HAP-1 (cell line): Measurements from ENCODE around the gene TMEM234.
A peak's percentile ranks its signal among the peaks of the same experiment; 100 is the strongest.

Source experiments
- DNase-seq, 2 experiments: peaks; one replicate each; pipeline ENCODE4 v3.0.0-alpha.2; 2016 to 2020; ENCODE audit warnings: low spot score in 2 of 2
- H3K27me3 ChIP-seq: fragments of 250-450 bp; sonication (Bioruptor Pico); 2 replicates; pipeline ENCODE4 v1.5.1; 2020; ENCODE audit warnings: low read depth, mild to moderate bottlenecking, moderate library complexity
- H3K36me3 ChIP-seq: fragments of 250-450 bp; sonication (Bioruptor Pico); replicated peaks from 2 replicates; pipeline ENCODE4 v1.5.1; 2020; ENCODE audit warnings: mild to moderate bottlenecking
- H3K4me1 ChIP-seq: fragments of 250-450 bp; sonication (Bioruptor Pico); 2 replicates; pipeline ENCODE4 v1.5.1; 2020; ENCODE audit warnings: mild to moderate bottlenecking
- H3K4me3 ChIP-seq: fragments of 250-450 bp; sonication (Bioruptor Pico); 2 replicates; pipeline ENCODE4 v1.5.1; 2020; ENCODE audit warnings: mild to moderate bottlenecking, moderate library complexity
- H3K9me3 ChIP-seq: fragments of 250-450 bp; sonication (Bioruptor Pico); 2 replicates; pipeline ENCODE4 v1.5.1; 2020; ENCODE audit warnings: mild to moderate bottlenecking, moderate library complexity
- in situ Hi-C: fragments of 300-500 bp; cut with MboI; formaldehyde crosslinking; loops from 3 replicates; pipeline ENCODE4 v1.14.3; 2020; ENCODE audit warnings: low sequenced_read_pairs, inconsistent platforms, mixed read lengths

The TMEM234 gene

DNA sequence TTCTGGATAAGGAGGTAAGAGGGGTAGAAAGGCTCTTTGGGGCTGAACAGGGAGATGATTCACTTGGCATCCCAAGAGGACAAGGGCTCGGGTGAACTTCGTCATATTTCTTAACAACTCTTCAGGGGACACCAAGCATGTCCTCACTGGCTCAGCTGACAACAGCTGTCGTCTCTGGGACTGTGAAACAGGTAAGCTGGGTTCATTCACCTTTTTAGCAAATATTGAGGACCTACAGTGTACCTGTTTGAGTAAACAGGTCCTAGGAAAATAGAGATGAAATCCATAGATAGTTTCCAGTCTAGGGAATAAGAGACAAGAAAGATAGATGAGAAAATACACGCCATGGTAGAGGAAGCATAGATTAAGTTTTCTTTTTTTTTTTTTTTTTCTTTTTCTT lies 2.1 kb upstream of the TMEM234 start:
- in situ Hi-C loops, result no loop called here
- H3K9me3 ChIP-seq, result no peaks in the 10 kb centered on the region
- no peaks in the 10 kb centered on the region for H3K27me3 ChIP-seq
- H3K4me1 ChIP-seq, result peaks cover 3% of the 10 kb centered on the region
- DNase-seq, result no peak
- no peak overlapping the region for H3K4me3 ChIP-seq
- H3K36me3 ChIP-seq, result peaks cover 50% of the 10 kb centered on the region

DNA sequence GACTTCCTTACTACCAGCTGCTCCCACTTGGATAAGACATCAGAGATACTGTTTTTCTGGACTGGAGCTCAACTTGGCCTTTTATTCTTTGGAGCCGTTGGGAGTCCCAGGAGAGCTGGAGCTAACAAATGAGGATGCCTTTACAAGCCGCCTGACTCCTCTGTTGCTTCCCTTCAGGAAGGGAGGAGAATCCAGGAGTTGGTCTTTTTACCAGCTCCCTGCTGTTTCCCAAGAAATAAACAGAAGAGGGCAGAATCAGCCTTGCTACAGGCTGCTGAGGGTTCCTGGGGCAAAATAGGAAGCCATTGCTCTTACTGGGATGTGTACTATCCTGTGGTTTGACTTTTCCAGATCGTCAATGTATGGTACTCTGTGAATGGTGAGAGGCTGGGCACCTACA lies 1.5 kb upstream of the TMEM234 start:
- Histone ChIP-seq H3K4me3 (peak overlapping the region; percentile 97; the same call in 1 of the 2 replicates), H3K9me3 (no peaks in the 10 kb centered on the region), H3K36me3 (peaks cover 44% of the 10 kb centered on the region), H3K4me1 (peaks cover 3% of the 10 kb centered on the region), H3K27me3 (no peaks in the 10 kb centered on the region)
- DNase-seq, result no peak
- in situ Hi-C loops, result no loop called here

- peaks cover 39% of the 10 kb centered on the region for H3K36me3 ChIP-seq
- no peaks in the 10 kb centered on the region for H3K9me3 ChIP-seq
- DNase-seq, result no peak
- H3K4me3 ChIP-seq, result peak overlapping the region; percentile 97
- peaks cover 3% of the 10 kb centered on the region for H3K4me1 ChIP-seq
- no peaks in the 10 kb centered on the region for H3K27me3 ChIP-seq
- in situ Hi-C loops, result no loop called here
Observed at GRCh38 chr1:32221581-32221979, 573 bp downstream of the TMEM234 start.

- DNase-seq, result no peak
- in situ Hi-C loops, result no loop called here
- Histone ChIP-seq H3K27me3 (no peaks in the 10 kb centered on the region), H3K36me3 (peaks cover 38% of the 10 kb centered on the region), H3K9me3 (no peaks in the 10 kb centered on the region), H3K4me3 (peak overlapping the region; percentile 97), H3K4me1 (peaks cover 3% of the 10 kb centered on the region)
Observed at GRCh38 chr1:32220746-32221580, 1.2 kb downstream of the TMEM234 start.

DNA sequence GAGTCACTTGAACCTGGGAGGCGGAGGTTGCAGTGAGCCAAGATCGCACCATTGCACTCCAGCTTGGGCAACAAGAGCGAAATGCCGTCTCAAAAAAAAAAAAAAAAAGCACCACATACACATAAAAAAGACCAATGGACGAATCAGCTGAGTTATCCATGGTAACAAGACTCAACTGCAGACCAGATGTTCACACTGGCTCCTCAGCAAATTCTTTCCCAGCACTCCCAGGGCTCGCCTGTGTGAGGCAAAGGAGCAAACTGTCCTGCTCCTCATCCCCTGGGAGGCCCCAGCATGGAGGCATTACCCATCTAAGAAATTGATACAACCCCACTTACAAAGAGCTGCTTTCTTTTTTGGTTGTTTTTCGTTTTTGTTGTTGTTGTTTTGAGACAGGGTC lies 3.1 kb downstream of the TMEM234 start:
- Histone ChIP-seq H3K9me3 (no peaks in the 10 kb centered on the region), H3K4me1 (peaks cover 3% of the 10 kb centered on the region), H3K4me3 (no peak overlapping the region), H3K27me3 (no peaks in the 10 kb centered on the region), H3K36me3 (peaks cover 32% of the 10 kb centered on the region)
- in situ Hi-C loops, result no loop called here
- DNase-seq, result no peak

- in situ Hi-C loops, result no loop called here
- Histone ChIP-seq H3K9me3 (no peaks in the 10 kb centered on the region), H3K4me3 (no peak overlapping the region), H3K36me3 (peaks cover 25% of the 10 kb centered on the region), H3K27me3 (no peaks in the 10 kb centered on the region), H3K4me1 (peaks cover 3% of the 10 kb centered on the region; the same call in 1 of the 2 replicates)
- DNase-seq, result no peak
Observed at GRCh38 chr1:32216566-32216965, 5.6 kb downstream of the TMEM234 start.

DNA sequence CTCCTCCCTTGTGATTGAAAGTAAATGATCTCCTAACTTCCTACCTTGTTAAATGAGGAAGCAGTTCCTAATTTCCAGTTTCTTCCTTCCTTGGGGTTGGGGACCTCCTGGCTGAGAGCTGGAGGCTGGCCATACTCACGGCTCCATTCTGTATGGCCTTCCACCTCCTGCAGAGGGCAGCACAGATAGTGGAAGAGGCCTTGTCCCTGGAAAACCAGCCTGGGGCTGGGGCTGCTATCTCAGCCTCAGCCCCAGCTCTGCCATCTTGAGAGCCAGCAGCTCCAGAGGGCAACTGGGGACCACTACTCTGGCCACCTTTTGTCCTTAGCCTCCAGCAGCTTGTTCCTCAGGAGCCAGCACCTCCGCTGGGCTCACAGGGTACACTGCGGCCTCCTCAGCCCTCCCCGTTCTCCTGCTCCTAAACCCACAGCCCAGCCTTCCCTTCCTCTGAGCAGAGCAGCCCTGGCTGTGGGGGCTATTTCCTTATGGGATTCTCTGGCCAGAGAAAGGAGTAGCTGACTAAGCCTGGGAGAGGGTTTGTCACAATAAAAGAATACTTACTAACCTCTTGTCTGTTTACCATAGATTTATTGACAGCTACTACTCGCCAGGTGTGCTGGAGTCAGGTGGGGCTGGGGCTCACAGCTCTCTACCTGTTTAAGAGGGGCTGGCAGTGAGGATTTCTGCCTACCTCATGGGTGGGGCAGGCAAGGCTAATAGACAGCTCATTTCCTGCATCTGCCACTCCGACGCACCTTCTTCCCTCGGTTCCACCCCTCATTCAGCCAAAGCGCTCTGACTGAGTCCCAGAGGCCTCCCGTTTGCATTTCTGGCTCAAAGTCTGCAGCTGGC lies 6.3 kb downstream of the TMEM234 start:
- in situ Hi-C loops, result no loop called here
- H3K27me3 ChIP-seq, result no peaks in the 10 kb centered on the region
- no peak overlapping the region for H3K4me3 ChIP-seq
- no peaks in the 10 kb centered on the region for H3K9me3 ChIP-seq
- no peaks in the 10 kb centered on the region for H3K4me1 ChIP-seq
- DNase-seq, result peak; percentile 44 to 75
- peaks cover 25% of the 10 kb centered on the region for H3K36me3 ChIP-seq

- peak in 1 of 2 experiments; percentile 73 for DNase-seq
- in situ Hi-C loops, result no loop called here
- no peaks in the 10 kb centered on the region for H3K27me3 ChIP-seq
- no peaks in the 10 kb centered on the region; the same call in 1 of the 2 replicates for H3K4me1 ChIP-seq
- H3K36me3 ChIP-seq, result peaks cover 15% of the 10 kb centered on the region
- no peaks in the 10 kb centered on the region for H3K9me3 ChIP-seq
- H3K4me3 ChIP-seq, result no peak within 1 kb of the TSS
Observed at GRCh38 chr1:32208891-32209328, 13.2 kb downstream of the TMEM234 start, which contains the start of gene DCDC2B. DCDC2B (plus strand) TSS chr1:32209089; CDS start chr1:32209094, 5 bp downstream.

- in situ Hi-C loops, result no loop called here
- Histone ChIP-seq H3K4me1 (no peaks in the 10 kb centered on the region; the same call in 1 of the 2 replicates), H3K36me3 (peaks cover 15% of the 10 kb centered on the region), H3K4me3 (no peak overlapping the region), H3K27me3 (no peaks in the 10 kb centered on the region), H3K9me3 (no peaks in the 10 kb centered on the region)
- DNase-seq, result no peak
Observed at GRCh38 chr1:32208469-32208868, 13.7 kb downstream of the TMEM234 start.

DNA sequence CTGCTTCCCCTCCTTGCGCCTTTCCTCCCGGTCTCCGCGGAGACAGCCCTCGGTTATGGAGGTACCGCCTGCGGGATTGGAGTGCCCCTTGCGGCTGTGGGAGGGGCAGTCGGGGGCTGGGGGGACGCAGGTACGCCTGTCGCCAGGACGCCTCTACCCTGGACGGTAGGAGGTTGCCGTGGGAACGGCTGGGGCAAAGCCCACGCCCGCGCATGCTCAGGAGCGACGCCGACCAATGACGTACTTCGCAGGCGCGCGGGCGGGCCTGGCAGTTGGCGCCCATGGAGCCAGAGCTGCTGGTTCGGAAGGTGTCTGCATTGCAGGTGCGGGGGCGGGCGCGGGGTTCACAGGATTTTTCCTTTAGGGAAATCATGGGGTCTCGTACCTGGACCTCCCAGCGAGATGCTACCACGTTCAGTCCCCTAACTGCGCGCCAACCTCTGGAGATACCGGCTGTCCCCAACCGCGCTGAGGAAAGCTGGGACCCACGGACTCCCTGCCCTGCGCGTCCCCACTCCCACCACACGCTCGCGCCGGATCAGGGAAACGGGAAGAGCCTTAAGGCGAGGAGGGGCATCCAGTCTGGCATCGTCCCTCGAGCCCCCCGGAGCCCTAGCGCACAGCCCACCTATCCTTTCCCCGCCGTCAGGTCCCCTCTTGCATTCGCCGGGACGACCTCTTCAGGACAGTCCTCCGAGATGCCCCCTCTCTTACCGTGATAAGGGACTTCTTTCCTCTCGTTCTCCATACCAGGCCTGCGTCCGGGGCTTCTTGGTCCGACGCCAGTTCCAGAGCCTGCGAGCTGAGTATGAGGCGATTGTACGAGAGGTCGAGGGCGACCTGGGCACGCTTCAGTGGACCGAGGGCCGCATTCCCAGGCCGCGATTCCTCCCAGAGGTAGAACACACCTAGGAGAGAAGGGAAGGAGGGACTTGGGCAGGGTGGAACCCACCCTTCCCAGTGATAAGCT lies 16.5 kb downstream of the TMEM234 start, which contains the start of gene IQCC:
Gene IQCC, plus strand, starts transcription at position 271 of the 970 bp plus-strand sequence. Its CDS starts 11 bp downstream, at position 282.
- H3K36me3 ChIP-seq, result peaks cover 15% of the 10 kb centered on the region
- no peaks in the 10 kb centered on the region for H3K9me3 ChIP-seq
- DNase-seq, result peak; percentile 73 to 92
- in situ Hi-C loops, result no loop called here
- no peaks in the 10 kb centered on the region for H3K27me3 ChIP-seq
- peak within 1 kb of the TSS; percentile 61 for H3K4me3 ChIP-seq
- peaks cover 7% of the 10 kb centered on the region for H3K4me1 ChIP-seq

DNA sequence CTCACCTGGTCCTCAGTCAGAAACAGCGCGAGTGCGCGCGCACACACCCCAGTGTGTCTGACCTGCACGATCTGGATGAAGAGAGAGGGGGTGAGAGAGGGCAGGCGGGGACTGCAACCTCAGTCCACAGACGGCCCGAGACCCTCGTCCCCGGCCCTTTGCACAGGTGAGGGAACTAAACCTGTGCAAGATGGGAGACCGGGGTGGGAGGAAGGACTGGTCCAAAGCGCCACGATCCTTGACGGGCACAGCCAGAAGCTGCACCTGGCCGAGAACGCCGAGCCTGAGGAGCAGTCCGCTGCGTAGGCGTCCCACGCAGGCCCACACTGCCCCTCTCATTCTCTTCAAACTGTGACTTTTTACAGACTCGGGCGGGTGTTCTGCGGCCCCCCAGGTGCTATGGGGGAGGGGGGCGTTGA lies 17.2 kb downstream of the TMEM234 start:
- Histone ChIP-seq H3K4me1 (peaks cover 11% of the 10 kb centered on the region), H3K27me3 (no peaks in the 10 kb centered on the region), H3K9me3 (no peaks in the 10 kb centered on the region), H3K36me3 (peaks cover 15% of the 10 kb centered on the region), H3K4me3 (peak overlapping the region; percentile 61)
- DNase-seq, result no peak
- in situ Hi-C loops, result no loop called here

DNA sequence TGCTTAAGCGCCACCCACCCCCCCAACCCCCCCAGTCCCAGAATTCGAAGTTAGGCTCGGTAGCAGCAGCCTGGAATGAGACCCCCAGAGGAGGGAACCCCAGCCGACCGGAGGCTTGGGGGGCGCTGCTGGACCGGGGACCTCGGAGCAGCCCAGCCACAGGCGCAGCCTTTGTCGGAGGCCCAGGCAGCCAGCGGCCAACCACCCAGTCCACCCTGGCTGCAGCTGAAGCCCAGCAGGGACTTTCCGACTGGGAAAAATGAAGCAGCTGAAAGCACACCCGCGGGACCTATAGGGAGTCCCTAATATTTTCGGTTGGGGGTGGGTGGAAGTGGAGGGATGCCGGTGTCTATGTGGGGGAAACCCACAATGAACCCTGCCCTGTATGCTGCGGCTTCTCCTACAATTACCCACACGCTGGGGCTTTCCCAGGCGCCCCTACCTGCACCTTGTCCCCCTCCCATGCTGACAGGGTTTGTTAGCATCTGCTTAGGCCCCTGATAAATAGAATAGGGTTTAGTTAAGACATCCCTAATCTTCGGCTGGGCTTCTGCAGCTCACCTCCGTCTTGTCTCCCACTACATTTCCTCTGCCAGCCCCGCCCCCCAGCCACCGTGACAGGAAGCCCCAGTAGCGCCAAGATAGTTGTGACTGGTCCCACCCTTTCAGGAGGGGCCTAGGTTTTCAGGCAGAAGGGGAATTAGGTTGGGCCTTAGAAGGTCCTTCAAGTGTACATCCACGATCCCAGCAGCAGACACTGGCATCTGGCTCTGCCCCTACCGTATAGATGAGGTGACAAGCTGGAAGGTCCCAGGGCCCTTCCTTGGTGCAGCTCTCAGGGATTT lies 20.9 kb downstream of the TMEM234 start:
- peak; percentile 53 to 82 for DNase-seq
- Histone ChIP-seq H3K36me3 (peaks cover 22% of the 10 kb centered on the region), H3K4me3 (peak overlapping the region; percentile 60), H3K9me3 (no peaks in the 10 kb centered on the region), H3K4me1 (peaks cover 14% of the 10 kb centered on the region), H3K27me3 (no peaks in the 10 kb centered on the region)
- in situ Hi-C loops, result no loop called here
